Mesenchymal stem cell (in vitro differentiated cells and primary cell): Measurements from ENCODE around the gene TAF11.

Experiments
- DNase-seq: peaks from one replicate; pipeline ENCODE4 v3.0.0-alpha.2; 2013
- H2AFZ ChIP-seq: one replicate; pipeline ENCODE4 v1.6.1; 2013; ENCODE audit warnings: low read depth, mild to moderate bottlenecking, control low read depth, inconsistent platforms, low read length, moderate library complexity
- H2AK5ac ChIP-seq: 2 replicates; pipeline ENCODE4 v1.6.1; 2013; ENCODE audit warnings: low read length, moderate library complexity, mild to moderate bottlenecking, inconsistent platforms; ENCODE audit not compliant: severe bottlenecking
- H2BK120ac ChIP-seq: one replicate; pipeline ENCODE4 v1.6.1; 2013; ENCODE audit warnings: low read depth, mild to moderate bottlenecking, inconsistent platforms, low read length, moderate library complexity
- H2BK12ac ChIP-seq, 2 experiments: one replicate each; pipeline ENCODE4 v1.6.1; 2013; ENCODE audit warnings: inconsistent platforms in 2 of 2, low read length in 2 of 2, mild to moderate bottlenecking in 2 of 2, moderate library complexity in 2 of 2, control low read depth in 1 of 2
- H2BK15ac ChIP-seq: one replicate; pipeline ENCODE4 v1.6.1; 2013; ENCODE audit warnings: mild to moderate bottlenecking, low read depth, inconsistent platforms; ENCODE audit not compliant: poor library complexity, severe bottlenecking
- H2BK5ac ChIP-seq: 2 replicates; pipeline ENCODE4 v1.6.1; 2013; ENCODE audit warnings: low read depth, mild to moderate bottlenecking, low read length, control low read depth, inconsistent platforms; ENCODE audit not compliant: poor library complexity, severe bottlenecking
- H3K14ac ChIP-seq, 2 experiments: one replicate each; pipeline ENCODE4 v1.6.1; 2013; ENCODE audit warnings: inconsistent platforms in 2 of 2, low read length in 2 of 2, control low read depth in 1 of 2, mild to moderate bottlenecking in 1 of 2, moderate library complexity in 1 of 2
- H3K18ac ChIP-seq, 2 experiments: one replicate each; pipeline ENCODE4 v1.6.1; 2013; ENCODE audit warnings: inconsistent platforms in 2 of 2, low read length in 2 of 2, control low read depth in 1 of 2, low read depth in 1 of 2, mild to moderate bottlenecking in 1 of 2
- H3K23ac ChIP-seq, 2 experiments: one replicate each; pipeline ENCODE4 v1.6.1; 2013; ENCODE audit warnings: inconsistent platforms in 2 of 2, low read length in 2 of 2, mild to moderate bottlenecking in 2 of 2, moderate library complexity in 2 of 2, control low read depth in 1 of 2
- H3K27ac ChIP-seq: 2 replicates; pipeline ENCODE4 v1.5.1; 2013; ENCODE audit warnings: mild to moderate bottlenecking, moderate library complexity, low read length, control low read depth, inconsistent platforms; ENCODE audit not compliant: poor library complexity, severe bottlenecking
- H3K27me3 ChIP-seq, 2 experiments: 2 replicates each; pipeline versions ENCODE4 v1.6.1 to v1.7.0; 2013; ENCODE audit warnings: low read length in 2 of 2, mild to moderate bottlenecking in 2 of 2, moderate library complexity in 2 of 2, control low read depth in 1 of 2, inconsistent platforms in 1 of 2; ENCODE audit not compliant: control insufficient read depth in 1 of 2, insufficient read depth in 1 of 2
- H3K36me3 ChIP-seq, 2 experiments: 2 replicates each; pipeline versions ENCODE4 v1.6.1 to v1.7.0; 2013; ENCODE audit warnings: low read length in 2 of 2, control low read depth in 1 of 2, inconsistent platforms in 1 of 2, low read depth in 1 of 2, mild to moderate bottlenecking in 1 of 2; ENCODE audit not compliant: insufficient read depth in 2 of 2, control insufficient read depth in 1 of 2
- H3K4ac ChIP-seq, 2 experiments: one replicate each; pipeline ENCODE4 v1.6.1; 2013; ENCODE audit warnings: inconsistent platforms in 2 of 2, low read length in 2 of 2, mild to moderate bottlenecking in 2 of 2, moderate library complexity in 2 of 2, control low read depth in 1 of 2, low read depth in 1 of 2
- H3K4me1 ChIP-seq: 2 replicates; pipeline ENCODE4 v1.6.1; 2013; ENCODE audit warnings: low read depth, low read length, control low read depth; ENCODE audit not compliant: control insufficient read depth, insufficient read depth
- H3K4me2 ChIP-seq: 2 replicates; pipeline ENCODE4 v1.6.1; 2013; ENCODE audit warnings: low read length, mild to moderate bottlenecking, inconsistent platforms; ENCODE audit not compliant: poor library complexity, severe bottlenecking
- H3K4me3 ChIP-seq, 2 experiments: 2 replicates each; pipeline versions ENCODE4 v1.5.1 to v1.7.0; 2013; ENCODE audit warnings: low read length in 2 of 2, mild to moderate bottlenecking in 2 of 2, control low read depth in 1 of 2, low read depth in 1 of 2; ENCODE audit not compliant: insufficient read depth in 1 of 2
- H3K79me1 ChIP-seq: replicated peaks from 2 replicates; pipeline ENCODE4 v1.6.1; 2013; ENCODE audit warnings: mild to moderate bottlenecking, control low read depth, low read length, inconsistent platforms; ENCODE audit not compliant: poor library complexity, severe bottlenecking
- H3K9ac ChIP-seq: 2 replicates; pipeline ENCODE4 v1.7.0; 2013; ENCODE audit warnings: mild to moderate bottlenecking, low read length, moderate library complexity
- H3K9me3 ChIP-seq: 2 replicates; pipeline ENCODE4 v1.7.0; 2013; ENCODE audit warnings: mild to moderate bottlenecking, low read length; ENCODE audit not compliant: control insufficient read depth
- H4K8ac ChIP-seq: one replicate; pipeline ENCODE4 v1.6.1; 2013; ENCODE audit warnings: inconsistent platforms, mild to moderate bottlenecking, low read length, moderate library complexity
- H4K91ac ChIP-seq: one replicate; pipeline ENCODE4 v1.6.1; 2013; ENCODE audit warnings: mild to moderate bottlenecking, low read length, inconsistent platforms
- WGBS: methylation state at CpG from one replicate; pipeline ENCODE4 v1.1.7; 2013; ENCODE audit warnings: mixed read lengths; 5-methylcytosine and 5-hydroxymethylcytosine counted together

The TAF11 gene

DNA sequence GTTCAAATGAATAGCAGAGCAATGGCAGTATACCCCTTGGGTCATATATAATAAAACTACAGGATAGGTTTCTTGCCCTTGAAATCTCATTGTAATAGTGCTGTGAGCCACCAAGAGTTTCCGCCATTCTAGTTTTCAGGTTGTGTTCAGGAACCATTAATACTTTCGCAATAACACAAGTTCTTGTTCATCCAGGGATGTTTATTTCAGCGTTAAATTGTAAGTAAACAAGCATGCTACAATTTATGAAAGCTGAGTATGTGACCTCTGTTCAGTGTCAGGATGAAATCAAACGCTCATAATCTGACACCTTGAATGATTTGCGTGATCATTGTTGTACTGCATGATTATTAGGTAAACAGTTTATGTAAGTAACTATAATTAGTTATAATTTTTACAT is 24.0 kb upstream of the TAF11 start:
- no peak overlapping the region for H2BK15ac ChIP-seq
- H3K27me3 ChIP-seq = no peaks in the 10 kb centered on the region
- H3K9me3 ChIP-seq = no peaks in the 10 kb centered on the region
- H3K27ac ChIP-seq = no peak overlapping the region
- no peak overlapping the region for H3K4ac ChIP-seq
- H2AFZ ChIP-seq = no peak overlapping the region
- H4K91ac ChIP-seq = no peak overlapping the region
- no peak overlapping the region for H3K4me2 ChIP-seq
- H2AK5ac ChIP-seq = no peak overlapping the region
- H3K9ac ChIP-seq = no peak overlapping the region
- H3K4me1 ChIP-seq = peaks cover 13% of the 10 kb centered on the region
- H3K4me3 ChIP-seq = no peak overlapping the region
- 76% methylated on average over 4 of the region's 5 CpGs for WGBS
- peak; percentile 18 for DNase-seq
- no peak overlapping the region for H3K18ac ChIP-seq
- no peak overlapping the region for H3K23ac ChIP-seq
- H2BK12ac ChIP-seq = no peak overlapping the region
- no peak overlapping the region for H4K8ac ChIP-seq
- no peak overlapping the region for H3K14ac ChIP-seq
- no peak overlapping the region for H2BK120ac ChIP-seq
- no peaks in the 10 kb centered on the region for H3K36me3 ChIP-seq
- H2BK5ac ChIP-seq = no peak overlapping the region
- peaks cover 43% of the 10 kb centered on the region for H3K79me1 ChIP-seq

GRCh38 chr6:34909320-34909883 is 21.6 kb upstream of the TAF11 start:
- Histone ChIP-seq H3K79me1 (peaks cover 47% of the 10 kb centered on the region), H4K91ac (no peak overlapping the region), H3K27me3 (no peaks in the 10 kb centered on the region), H3K9me3 (no peaks in the 10 kb centered on the region), H2BK12ac (no peak overlapping the region), H3K27ac (no peak overlapping the region), H2BK120ac (no peak overlapping the region), H3K23ac (no peak overlapping the region), H3K14ac (no peak overlapping the region), H3K18ac (no peak overlapping the region), H3K4me2 (no peak overlapping the region), H3K4ac (no peak overlapping the region), H2BK15ac (no peak overlapping the region), H3K36me3 (no peaks in the 10 kb centered on the region), H3K4me1 (peaks cover 12% of the 10 kb centered on the region), H2AFZ (no peak overlapping the region), H2AK5ac (no peak overlapping the region), H2BK5ac (no peak overlapping the region), H4K8ac (no peak overlapping the region), H3K4me3 (no peak overlapping the region), H3K9ac (no peak overlapping the region)
- DNase-seq = no peak
- WGBS = 90% methylated on average over 6 of the region's 6 CpGs

- no peak overlapping the region for H2BK15ac ChIP-seq
- no peak overlapping the region for H4K8ac ChIP-seq
- H3K23ac ChIP-seq = no peak overlapping the region
- no peaks in the 10 kb centered on the region for H3K9me3 ChIP-seq
- H2BK5ac ChIP-seq = no peak overlapping the region
- H3K18ac ChIP-seq = no peak overlapping the region
- no peak overlapping the region for H2AK5ac ChIP-seq
- H3K27me3 ChIP-seq = no peaks in the 10 kb centered on the region
- no peak overlapping the region for H3K27ac ChIP-seq
- no peak overlapping the region for H3K4me3 ChIP-seq
- H3K36me3 ChIP-seq = no peaks in the 10 kb centered on the region
- WGBS = 98% methylated on average over 3 of the region's 3 CpGs
- H3K79me1 ChIP-seq = peaks cover 43% of the 10 kb centered on the region
- no peak overlapping the region for H3K9ac ChIP-seq
- H2AFZ ChIP-seq = no peak overlapping the region
- DNase-seq = no peak
- H3K4me1 ChIP-seq = peaks cover 9% of the 10 kb centered on the region
- no peak overlapping the region for H4K91ac ChIP-seq
- H2BK12ac ChIP-seq = no peak overlapping the region
- H3K14ac ChIP-seq = no peak overlapping the region
- no peak overlapping the region for H3K4ac ChIP-seq
- H3K4me2 ChIP-seq = no peak overlapping the region
- no peak overlapping the region for H2BK120ac ChIP-seq
These were observed 20.4 kb upstream of the TAF11 start for GRCh38 chr6:34908194-34908593.

- Histone ChIP-seq H2BK15ac (no peak overlapping the region), H3K4ac (no peak overlapping the region), H4K91ac (no peak overlapping the region), H3K36me3 (no peaks in the 10 kb centered on the region), H3K9ac (no peak overlapping the region), H3K14ac (no peak overlapping the region), H2BK5ac (no peak overlapping the region), H3K23ac (no peak overlapping the region), H3K4me1 (peaks cover 8% of the 10 kb centered on the region), H2BK120ac (no peak overlapping the region), H3K27me3 (no peaks in the 10 kb centered on the region), H3K27ac (no peak overlapping the region), H3K9me3 (no peaks in the 10 kb centered on the region), H3K79me1 (peaks cover 41% of the 10 kb centered on the region), H3K18ac (no peak overlapping the region), H2AK5ac (no peak overlapping the region), H4K8ac (no peak overlapping the region), H3K4me2 (no peak overlapping the region), H2BK12ac (no peak overlapping the region), H3K4me3 (no peak overlapping the region), H2AFZ (no peak overlapping the region)
- WGBS = 88% methylated on average over 2 of the region's 2 CpGs
- no peak for DNase-seq
These were observed 19.0 kb upstream of the TAF11 start for GRCh38 chr6:34906826-34907225.
